HUDEP-2 (cell line): ENCODE data around the gene LRRC8A.

Experiments
- DNase-seq, 76 experiments: peaks; one replicate each; lab custom pipeline; 2025; ENCODE audit not compliant: unreplicated experiment in 76 of 76; lab: John Stamatoyannopoulos, UW

Gene LRRC8A

GRCh38 chr9:128899566-128900322 is 17.8 kb downstream of the LRRC8A start:
- peak in 10 of 76 experiments; percentile 10 to 31 (median 18) for DNase-seq

GRCh38 chr9:128901379-128901778 is 19.4 kb downstream of the LRRC8A start:
- DNase-seq, result no peak

GRCh38 chr9:128901822-128902221 is 19.9 kb downstream of the LRRC8A start:
- DNase-seq, result no peak

- DNase-seq, result peak in 42 of 76 experiments; percentile 14 to 57 (median 34)
Observed at GRCh38 chr9:128902351-128903078, 20.6 kb downstream of the LRRC8A start.

GRCh38 chr9:128903079-128903461 is 21.1 kb downstream of the LRRC8A start:
- DNase-seq, result no peak

- no peak for DNase-seq
Observed at GRCh38 chr9:128903871-128904620, 22.1 kb downstream of the LRRC8A start.

GRCh38 chr9:128905964-128906363 is 24.0 kb downstream of the LRRC8A start:
- DNase-seq, result no peak

- DNase-seq, result peak in 5 of 76 experiments; percentile 11 to 20 (median 16)
Observed at GRCh38 chr9:128906741-128907140, 24.8 kb downstream of the LRRC8A start.

- no peak for DNase-seq
Observed at GRCh38 chr9:128908372-128908771, 26.4 kb downstream of the LRRC8A start.

GRCh38 chr9:128909859-128910258 is 27.9 kb downstream of the LRRC8A start:
- DNase-seq, result no peak

GRCh38 chr9:128910906-128911305 is 29.0 kb downstream of the LRRC8A start:
- DNase-seq, result no peak

- no peak for DNase-seq
Observed at GRCh38 chr9:128911529-128912035, 29.6 kb downstream of the LRRC8A start.

- no peak for DNase-seq
Observed at GRCh38 chr9:128912270-128912853, 30.4 kb downstream of the LRRC8A start.

- DNase-seq, result no peak
Observed at GRCh38 chr9:128913048-128913900, 31.3 kb downstream of the LRRC8A start.

GRCh38 chr9:128913995-128914772 is 32.3 kb downstream of the LRRC8A start:
- DNase-seq, result no peak

GRCh38 chr9:128916204-128916603 is 34.3 kb downstream of the LRRC8A start:
- no peak for DNase-seq

- no peak for DNase-seq
Observed at GRCh38 chr9:128916745-128917144, 34.8 kb downstream of the LRRC8A start.

GRCh38 chr9:128917151-128917849 is 35.4 kb downstream of the LRRC8A start:
- no peak for DNase-seq
